CD4-positive, alpha-beta T cell treated with Interleukin-12 subunit alpha and Interleukin-12 subunit beta, for 1 hour (primary cell): ENCODE results near the gene MYG1.
"Not testable (repeated sequence)": the region's sequence is repeated elsewhere in the genome, so short reads cannot be mapped to it uniquely, and the experiment has no call there.

Experiments used
- DNase-seq: peaks from one replicate; pipeline ENCODE4 v3.0.0-alpha.2; 2020

The MYG1 gene

GRCh38 chr12:53287741-53288216, 11.7 kb upstream of the MYG1 start:
- peak; percentile 81 for DNase-seq

GRCh38 chr12:53288322-53288721, 11.2 kb upstream of the MYG1 start:
- no peak for DNase-seq

DNA sequence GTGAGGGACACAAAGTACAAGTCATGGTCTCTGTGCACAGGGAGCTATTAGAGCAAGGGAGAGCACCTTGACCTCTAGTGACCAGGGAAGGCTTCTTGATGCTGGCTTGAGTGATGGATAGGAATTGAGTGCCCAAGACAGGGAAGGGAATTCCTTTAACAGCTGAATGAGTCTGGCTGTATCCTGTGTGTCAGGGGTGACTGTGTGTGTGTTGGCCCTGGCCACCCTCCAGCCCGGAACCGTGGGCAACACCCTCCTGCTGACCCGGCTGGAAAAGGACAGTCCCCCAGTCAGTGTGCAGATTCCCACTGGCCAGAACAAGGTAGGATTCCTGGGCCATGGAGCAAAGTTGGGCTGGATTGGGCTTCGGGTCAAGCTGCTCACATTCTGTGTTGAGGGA, 9.6 kb upstream of the MYG1 start:
- DNase-seq, result no peak

GRCh38 chr12:53290661-53291060, 8.8 kb upstream of the MYG1 start:
- DNase-seq, result no peak

- no peak for DNase-seq
Observed at GRCh38 chr12:53292426-53292825, 7.1 kb upstream of the MYG1 start.

GRCh38 chr12:53295070-53295890, 4.2 kb upstream of the MYG1 start, which contains the start of gene PFDN5:
PFDN5 (plus strand) TSS chr12:53295542; CDS start chr12:53295568, 26 bp downstream.
- peak; percentile 93 for DNase-seq

DNA sequence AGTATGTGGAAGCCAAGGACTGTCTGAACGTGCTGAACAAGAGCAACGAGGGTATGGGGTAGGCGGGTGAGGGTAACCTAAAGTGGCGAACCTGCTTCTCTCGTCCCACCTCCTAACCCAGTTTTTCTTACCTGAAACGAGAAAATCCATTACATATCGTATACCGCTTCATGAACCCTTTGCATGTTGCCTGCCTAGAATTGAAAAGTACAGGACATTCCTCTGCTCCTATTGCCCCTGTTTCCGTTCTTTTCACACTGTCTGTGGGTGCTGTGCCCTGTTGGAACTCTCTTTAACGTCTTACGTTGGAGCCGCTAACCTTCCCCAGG, 3.6 kb upstream of the MYG1 start:
- no peak for DNase-seq

DNA sequence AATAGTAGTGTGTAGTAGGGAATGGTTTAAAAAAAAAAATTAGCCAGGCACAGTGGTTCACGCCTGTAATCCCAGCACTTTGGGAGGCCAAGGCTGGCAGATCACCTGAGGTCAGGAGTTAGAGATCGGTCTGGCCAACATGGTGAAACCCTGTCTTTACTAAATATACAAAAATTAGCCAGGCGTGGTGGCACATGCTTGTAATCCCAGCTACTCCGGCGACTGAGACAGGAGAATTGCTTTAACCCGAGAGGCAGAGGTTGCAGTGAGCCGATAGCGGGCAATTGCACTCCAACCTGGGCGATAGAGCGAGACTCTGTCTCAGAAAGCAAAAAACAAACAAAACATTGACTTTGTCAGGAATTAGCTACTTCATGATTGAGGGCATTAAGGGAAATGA, 2.4 kb upstream of the MYG1 start:
- not testable (repeated sequence) for DNase-seq

GRCh38 chr12:53298164-53298563, 1.3 kb upstream of the MYG1 start:
- DNase-seq, result no peak

DNA sequence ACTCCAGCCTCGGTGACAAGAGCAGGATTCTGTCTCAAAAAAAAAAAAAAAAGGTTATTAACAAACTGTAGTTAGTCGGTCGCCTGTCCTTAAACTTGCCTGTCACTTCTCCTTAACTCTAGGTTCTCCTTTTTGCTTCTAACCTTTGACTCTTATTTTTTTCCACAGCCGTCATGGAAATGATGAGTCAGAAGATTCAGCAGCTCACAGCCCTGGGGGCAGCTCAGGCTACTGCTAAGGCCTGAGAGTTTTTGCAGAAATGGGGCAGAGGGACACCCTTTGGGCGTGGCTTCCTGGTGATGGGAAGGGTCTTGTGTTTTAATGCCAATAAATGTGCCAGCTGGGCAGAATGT, 418 bp upstream of the MYG1 start:
- DNase-seq, result peak; percentile 38

GRCh38 chr12:53300187-53300586, 692 bp downstream of the MYG1 start:
- no peak for DNase-seq

DNA sequence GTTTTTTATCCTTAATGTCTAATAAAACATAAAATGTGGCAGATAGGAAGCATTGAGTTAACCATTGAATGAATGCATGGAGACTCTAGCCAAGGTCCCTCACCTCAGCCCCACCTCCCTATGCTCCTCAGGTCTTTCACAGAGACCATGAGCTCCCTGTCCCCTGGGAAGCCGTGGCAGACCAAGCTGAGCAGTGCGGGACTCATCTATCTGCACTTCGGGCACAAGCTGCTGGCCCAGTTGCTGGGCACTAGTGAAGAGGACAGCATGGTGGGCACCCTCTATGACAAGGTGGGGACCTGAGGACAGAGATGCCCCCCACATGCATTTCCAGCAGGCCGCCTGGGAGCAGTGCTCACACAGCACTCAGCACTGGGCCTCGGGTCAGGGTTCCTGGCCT, 3.4 kb downstream of the MYG1 start:
- no peak for DNase-seq

DNA sequence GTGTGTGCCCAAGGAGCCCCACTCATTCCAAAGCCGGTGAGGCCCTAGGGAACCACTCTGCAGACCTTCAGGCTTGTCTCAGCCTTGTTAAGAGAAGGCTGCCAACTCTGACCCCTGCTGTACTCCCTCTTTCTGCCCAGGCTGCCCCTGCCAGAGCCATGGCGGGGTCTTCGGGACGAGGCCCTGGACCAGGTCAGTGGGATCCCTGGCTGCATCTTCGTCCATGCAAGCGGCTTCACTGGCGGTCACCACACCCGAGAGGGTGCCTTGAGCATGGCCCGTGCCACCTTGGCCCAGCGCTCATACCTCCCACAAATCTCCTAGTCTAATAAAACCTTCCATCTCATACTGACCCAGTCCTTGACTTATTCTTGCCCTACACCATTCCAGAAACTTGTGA, 7.3 kb downstream of the MYG1 start:
- no peak for DNase-seq

- no peak for DNase-seq
Observed at GRCh38 chr12:53308276-53308675, 8.8 kb downstream of the MYG1 start.

- DNase-seq, result no peak
Observed at GRCh38 chr12:53313996-53314395, 14.5 kb downstream of the MYG1 start.

DNA sequence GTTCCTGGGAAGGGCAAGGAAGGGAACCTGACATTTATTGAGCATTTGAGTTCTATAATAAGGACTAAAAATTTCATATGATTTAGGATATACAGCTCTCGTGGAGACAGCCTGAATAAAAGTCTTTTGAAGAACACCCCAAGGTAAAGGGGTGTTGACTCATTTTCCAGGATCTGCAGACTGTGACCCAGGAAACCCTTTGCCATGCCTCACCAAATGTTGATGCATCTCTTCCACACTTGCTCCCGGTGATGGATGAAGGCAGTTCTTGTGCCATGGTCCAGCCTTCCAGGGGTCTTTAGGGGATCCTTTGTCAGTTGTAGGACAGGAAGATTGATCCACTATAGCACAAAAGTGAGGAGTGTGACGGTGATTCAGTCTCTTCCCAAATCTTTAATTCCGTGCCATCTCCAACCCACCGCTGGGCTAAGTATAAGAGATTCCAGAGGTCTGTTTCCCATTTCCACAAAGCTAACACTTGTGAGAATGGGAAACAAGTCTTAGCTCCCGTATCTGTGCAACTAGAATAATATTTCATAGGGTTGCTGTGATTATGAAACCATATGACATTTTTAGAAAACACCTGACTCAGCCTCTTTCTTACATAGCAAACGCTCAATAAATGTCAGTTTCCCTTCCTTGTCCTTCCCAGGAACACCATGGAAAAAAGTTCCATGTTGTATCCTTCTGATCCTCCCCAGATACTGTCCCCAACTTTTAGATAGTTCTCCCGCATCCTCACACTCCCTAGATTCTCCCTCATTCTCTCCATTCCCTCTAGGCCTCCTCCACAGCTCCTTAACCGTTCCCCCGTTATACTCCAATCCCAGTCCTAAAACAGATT, 21.1 kb downstream of the MYG1 start:
- no peak for DNase-seq

GRCh38 chr12:53324113-53324778, 24.8 kb downstream of the MYG1 start:
- peak; percentile 59 for DNase-seq

GRCh38 chr12:53324779-53325510, 25.4 kb downstream of the MYG1 start:
- peak; percentile 88 for DNase-seq

DNA sequence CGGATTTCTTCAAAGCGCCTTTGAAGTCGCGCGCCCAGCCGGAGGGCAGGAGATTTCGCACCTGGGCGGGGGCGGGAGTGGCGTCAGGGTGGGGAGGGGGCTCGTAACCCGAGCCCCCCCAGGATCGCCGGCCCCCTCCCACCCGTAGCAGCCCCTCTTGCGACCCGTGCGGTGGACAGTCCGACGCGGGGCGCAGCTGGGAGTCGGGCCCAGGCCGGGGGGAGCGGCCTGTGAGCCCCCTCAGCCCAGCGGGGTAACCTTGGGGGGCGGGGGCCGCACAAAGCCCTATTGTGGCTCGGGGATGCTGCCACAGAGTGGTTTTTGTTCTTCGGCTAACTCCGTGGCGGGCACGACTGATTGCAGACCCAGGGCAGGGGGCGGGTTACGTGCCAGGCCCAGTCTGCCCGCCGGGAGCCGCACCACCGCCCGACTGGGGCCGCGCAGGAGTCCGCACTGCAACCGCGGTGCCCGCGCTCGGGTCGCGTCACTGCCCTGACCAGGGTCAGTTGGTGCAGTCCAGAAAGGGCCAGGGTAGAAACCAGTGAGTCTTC, 26.1 kb downstream of the MYG1 start:
- peak; percentile 11 for DNase-seq

DNA sequence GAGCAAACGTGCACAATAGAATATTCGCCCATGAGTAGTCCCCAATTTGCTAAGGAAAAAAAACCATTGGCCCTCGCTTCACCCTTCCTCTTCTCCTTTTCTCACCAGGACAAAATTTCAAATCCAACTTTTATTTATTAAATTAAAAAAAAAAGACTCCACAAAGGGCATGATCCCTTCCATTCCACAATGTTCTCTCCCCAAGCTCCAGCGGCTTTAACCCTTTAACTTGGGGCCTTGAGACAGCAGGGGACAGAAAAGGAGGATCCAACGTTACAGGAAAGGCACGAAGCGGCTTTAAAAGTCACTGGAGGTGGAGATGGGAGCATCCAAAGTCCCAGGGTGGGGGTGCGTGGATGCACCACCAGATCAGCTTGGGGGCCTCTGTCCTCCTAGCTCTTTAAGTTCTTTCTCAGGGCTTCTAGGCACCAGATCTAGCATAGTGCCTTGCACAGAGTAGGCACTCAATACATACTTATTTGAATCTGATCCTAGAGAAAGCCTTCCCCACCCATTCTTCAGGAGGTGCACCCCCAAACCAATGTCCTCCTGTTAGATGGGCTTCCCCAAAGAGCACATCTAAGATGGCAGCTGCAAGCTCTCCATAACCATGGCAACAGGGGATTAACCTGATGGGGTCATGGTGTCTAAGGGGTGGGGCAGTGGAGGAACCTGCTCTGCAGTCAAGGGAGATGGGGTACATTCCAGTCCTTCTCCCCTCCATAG, 27.1 kb downstream of the MYG1 start:
- DNase-seq, result no peak

- DNase-seq, result peak; percentile 20
Observed at GRCh38 chr12:53327435-53328042, 28.0 kb downstream of the MYG1 start.
